ENCODE data around the gene ANO3. TPM values are rescaled to one million over a fixed set of nuclear protein-coding genes. Genes with fewer than 3 reads are reported as not detected.
A peak's percentile ranks its signal among the peaks of the same experiment; 100 is the strongest.

Gene ANO3
- total RNA-seq, 1 donor from 2014 or later: not detected

DNA sequence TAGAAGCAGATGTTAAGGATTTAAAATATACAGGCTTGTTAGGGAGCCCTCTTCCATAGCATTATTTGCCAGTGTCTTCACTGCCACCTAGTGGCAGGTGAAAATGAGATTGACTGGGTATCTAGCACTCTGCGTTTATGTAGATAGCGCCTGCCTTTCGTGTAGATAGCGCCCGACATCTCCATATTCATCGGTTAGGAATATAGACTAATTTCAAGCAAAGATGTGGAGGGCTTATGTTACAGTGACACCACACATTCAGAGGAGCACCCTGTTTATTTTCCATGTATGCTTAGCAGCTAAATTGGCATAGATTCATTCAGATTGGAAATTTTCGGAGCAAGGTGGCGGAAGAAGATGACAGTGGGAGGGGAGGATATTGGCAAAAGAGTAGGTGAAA lies 318.0 kb downstream of the ANO3 start:
- peak; percentile 69 for DNase-seq

DNA sequence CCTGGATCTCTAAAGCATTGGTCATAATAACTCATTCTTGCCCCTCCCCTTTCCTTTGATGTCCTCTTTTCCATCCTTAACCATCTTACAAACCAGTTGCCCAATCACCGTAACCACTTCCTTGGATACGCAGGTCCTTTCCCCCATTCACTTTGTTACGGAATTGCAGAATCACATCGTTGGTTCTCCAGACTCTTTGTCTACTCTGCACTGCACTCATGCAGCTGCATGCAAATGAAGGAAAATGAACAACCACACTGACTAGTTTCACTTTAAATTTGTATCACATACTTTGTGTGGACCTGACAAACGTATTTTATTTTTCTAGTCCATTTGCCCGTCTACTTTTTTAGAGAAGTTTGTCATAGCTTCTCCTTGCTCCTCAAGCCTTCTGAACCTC lies 320.0 kb downstream of the ANO3 start:
- no peak for DNase-seq

DNA sequence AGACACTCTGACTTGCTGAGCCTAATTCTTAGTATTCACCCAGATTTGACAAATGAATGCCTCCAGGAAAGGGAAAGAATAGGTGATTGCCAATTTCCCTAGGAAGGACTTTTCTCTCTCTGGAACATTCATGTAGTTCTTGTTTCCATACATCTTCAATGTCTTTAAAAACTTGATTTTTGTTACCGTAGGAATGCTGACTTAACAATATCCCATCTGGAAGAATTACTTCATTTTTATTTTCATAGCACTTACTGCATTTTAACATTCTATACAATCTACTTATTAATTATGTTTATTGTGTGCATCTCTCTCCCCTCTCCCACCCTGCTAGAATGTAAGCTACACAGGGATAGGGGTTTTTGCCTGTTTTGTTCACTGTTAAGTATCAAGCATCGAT lies 323.4 kb downstream of the ANO3 start:
- DNase-seq: no peak

DNA sequence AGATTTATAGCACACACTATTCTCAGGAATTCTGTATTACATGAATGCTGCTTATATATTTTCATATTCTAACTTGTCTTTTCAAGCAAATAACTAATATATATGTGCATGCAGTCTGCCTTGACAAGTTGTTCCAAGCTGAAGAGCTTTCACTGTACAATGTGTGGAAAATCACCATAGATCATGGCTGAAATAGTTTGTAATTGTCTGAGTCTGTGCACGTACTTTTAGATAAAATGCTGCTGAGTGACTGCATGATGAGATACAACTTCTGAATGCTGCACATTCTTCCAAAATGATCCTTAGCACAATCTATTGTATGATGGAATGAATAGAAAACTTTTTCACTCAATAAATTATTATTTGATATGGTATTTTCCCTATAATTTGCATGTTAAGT lies 331.0 kb downstream of the ANO3 start:
- DNase-seq: no peak

DNA sequence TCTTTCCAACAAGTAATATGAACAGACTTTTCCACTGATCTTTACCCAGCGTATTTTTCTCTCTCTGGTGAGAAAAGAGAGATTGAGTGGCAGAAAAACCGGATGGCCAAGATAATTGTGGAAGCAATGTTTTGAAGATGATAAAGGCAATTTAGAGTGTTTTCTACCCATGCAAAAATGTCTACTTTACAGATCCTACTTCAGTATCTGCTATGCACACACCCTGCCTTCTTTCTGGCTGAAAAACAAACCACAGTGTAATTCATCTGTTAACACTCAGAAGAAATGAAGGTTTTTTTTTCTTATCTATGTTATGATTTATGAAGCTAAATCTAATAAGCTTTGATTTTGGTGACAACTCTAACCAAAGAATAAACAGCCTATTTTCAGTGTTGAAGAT lies 333.1 kb downstream of the ANO3 start:
- DNase-seq: no peak

DNA sequence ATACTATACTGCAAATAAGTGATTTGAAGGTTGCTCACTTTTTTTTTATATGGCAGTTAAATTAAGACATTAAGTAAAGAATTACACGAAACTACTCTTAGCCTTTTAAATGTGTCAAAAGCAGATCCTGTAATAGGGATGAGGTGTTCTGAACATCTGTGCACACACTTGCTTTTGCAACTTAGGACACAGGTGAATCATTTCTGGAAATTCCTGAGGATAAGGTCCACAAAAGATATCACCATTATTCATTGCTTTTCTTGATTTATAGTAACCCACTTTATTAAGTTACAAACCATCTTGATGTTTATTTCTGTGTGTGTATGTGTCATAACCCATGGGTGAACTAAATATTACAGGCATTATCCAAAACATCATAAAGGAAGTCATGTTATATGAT lies 334.0 kb downstream of the ANO3 start:
- no peak for DNase-seq

DNA sequence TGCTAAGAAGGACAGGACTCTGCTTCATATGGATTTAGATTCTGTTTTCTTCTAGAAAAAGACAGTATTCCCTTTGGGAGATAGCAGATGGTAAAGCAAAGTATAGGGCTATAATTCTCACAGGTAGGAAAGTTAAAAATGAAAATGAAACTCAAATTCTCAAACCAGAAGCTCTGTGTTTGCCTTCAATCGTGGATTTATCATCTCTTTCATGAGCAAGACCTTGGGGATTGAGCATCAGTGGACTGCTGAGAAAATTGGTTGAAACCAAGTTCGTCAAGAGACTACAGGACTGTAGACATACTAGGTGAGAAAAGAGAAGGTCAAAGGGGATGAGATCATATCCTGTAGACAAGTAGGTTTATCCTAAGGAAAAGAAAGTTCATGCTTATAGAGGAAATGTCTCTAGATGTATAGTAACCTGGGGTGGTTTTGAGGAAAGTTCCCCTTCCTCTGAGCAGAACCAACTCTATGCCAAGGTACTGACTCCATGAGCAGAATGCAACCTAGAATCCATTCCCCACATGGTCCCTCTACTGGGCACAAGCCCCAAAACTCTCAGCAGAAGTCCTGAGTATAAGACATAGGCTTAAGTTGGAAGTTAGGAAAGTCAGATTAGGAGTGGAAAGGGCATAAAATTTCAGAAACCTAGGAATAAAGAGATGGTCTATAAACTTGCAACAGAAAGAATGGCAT lies 343.5 kb downstream of the ANO3 start:
- DNase-seq: no peak

DNA sequence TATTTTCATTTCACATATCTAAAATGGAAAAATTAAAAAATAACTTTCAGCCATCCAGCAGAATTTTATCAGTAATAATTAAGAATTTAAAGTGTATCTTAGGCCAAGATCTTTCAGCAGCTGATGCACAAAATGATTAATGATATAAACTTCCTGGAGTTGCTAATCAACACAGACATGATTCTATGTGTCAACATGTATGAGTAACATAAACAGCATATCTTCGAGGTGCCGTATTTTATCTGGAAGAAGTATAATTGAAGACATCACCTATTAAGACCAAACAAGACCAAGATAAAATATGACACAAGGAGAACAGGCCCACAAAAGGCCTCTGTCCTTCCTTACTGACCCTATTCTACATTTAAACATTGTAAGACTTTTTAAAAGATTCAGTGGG lies 344.7 kb downstream of the ANO3 start:
- no peak for DNase-seq

DNA sequence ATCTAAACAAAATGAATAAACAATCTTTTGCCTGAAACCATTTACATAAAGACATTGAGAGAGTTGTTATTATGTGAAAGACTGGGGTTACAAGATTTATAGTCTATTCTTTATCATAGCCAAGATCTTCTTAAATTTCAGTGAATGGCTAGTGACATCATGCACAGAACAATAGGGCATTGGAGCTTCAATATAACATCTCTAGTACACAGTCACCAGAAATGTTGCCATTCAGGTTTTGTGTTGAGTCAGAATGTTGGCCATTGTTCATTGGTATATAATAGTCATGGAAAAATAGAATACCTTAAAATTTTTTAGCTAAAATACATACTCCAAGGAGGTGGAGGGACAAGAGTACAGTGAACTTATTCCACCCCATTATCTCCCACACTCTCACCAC lies 345.6 kb downstream of the ANO3 start:
- no peak for DNase-seq

DNA sequence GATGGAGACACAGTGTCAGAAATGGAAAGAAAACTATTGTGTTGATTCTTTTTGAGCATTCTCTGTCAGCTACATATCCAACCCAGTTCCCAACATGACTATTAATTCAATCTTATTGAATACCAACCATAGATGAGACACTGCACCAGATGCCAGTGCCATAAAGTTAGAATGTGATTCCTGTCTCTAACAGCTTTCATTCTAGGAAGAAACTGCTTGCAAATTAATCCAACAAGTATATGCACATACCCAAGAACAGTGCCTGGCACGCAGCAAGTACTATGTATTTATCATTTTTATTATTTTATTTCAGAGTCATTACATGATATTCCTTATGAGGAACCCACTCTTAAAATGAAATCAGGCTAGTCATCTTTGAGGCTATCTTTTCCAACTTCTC lies 355.4 kb downstream of the ANO3 start:
- DNase-seq: no peak

DNA sequence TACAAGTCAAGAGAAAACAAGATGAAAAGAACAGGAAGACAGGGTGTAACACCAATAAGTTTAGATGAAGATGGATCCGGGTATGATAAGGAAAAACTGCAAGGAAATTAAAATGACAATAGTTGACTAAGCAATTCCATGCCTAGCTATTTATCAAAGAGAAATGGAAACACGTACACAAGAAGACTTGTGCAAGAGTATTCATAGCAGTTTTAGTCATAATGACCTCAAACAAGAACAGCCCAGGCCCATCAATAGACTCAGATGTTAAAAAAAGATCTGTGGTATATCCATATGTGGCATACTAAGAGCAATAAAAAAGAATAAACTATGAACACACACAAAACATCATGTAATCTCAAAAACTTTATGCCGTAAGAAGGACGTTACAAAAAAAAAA lies 356.8 kb downstream of the ANO3 start:
- no peak for DNase-seq

DNA sequence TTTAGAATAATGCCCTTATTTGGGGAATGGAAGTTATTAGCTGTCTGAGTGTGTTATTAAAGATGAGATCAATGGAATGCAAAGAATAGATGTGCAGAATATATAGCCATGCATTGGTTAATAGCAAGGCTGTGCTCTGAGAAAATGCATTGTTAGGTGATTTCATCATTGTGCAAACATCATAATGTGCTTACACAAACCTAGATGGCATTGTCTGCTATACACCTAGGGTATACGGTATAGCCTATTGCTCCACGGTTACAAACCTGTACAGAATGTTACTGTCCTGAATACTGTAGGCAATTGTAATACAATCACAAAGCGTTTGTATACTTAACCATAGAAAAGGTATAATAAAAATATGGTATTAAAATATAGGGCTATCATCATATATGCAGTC lies 364.4 kb downstream of the ANO3 start:
- no peak for DNase-seq

DNA sequence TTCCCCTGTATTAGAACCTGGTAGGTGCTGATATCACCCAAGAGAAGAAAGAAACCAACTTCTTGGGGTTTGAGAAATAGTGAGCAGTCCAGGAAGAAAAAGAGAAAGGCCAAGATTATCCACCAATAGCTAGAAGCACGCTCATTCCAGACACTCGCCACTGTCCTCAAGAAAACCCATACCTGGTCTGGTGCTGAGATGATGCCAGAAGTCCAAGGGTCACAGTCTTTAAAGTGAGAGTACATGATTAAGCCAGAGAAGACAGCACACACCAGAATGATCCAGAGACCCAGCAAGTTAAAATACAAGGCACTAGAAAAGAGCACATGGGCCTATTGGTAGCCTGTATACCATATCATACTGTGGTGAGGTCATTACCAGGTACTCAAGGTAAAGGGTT lies 366.3 kb downstream of the ANO3 start:
- no peak for DNase-seq

DNA sequence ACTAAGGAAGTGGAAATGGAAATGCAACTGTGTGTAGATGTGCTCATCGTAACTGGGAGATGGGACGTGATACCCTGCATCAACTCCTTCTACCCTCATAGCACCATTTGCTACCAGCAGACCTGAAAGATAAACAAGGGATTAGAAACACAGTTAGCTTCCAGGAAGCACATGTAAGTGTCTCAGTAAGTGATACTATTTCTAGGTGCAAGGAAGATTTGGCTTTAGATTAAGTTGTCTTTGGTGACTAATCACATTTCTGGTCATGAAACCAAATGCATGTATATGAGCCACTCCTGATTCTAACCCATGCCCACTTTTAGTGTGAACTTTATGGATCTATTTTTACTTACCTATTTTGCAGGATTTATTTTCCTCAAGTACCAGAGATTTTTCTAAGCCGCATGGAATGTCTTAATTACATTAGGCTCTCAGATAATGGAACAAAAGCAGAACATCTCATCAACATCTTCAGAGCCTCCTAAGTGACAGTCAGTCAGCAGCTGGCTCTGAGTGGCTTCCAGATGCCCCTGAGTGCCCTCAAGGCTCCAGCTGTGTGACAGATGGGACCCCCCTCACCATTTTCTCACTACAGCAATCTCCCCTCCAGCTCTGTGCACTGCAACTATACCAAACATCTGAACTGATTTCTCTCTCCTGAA lies 368.8 kb downstream of the ANO3 start:
- no peak for DNase-seq

DNA sequence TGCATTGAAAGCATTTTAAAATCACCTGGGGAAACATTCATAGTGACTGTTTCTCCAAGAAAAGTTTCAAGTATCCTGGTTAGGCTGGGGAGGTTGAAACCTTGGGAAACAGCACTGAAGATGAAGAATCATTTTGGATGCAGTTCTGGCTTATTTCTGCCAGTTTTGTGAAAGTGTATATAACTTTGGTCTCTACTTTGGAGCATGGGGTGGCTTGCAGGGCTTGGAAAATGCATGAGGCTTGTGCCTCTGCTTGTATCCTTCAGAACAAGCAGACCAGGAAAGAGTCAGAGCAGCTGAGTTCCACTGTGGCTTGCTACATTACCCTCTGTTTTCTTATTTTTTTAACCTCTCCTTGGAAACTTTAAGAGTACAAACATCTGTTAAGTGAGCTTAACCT lies 370.5 kb downstream of the ANO3 start:
- DNase-seq: no peak

DNA sequence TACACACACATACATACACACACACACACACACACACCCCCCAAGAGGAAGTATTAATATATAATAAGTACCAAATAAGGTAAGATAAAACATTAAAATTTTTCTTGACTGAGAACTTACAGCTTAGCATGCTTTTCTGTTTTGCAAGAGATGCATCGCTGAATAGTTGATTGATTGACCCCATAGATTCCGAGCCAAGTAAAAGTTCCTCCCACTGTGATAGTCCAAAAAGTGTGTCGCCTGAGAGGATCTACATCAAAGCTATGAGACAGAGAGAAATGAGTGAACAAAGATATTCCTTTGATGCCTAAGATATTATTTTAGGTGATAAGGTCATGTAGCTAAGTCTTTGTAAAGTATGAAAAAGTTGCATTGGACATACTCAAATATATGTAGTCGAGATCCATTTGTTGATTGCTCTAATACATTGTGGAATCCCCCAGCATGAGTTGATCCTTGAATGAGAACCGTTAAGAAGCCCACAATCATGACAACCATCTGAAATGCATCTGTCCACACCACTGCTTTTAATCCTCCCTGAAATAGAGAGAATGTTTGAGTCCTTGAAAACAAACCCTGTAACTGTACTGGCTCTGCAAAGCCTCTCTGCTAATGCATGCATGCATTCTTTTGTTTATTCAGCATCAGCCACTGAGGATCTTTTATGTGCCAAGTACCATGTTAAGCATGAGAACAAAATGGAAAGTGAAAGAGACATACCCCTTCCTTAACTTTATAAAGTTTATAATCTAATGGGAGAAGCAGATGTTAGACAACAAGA lies 371.7 kb downstream of the ANO3 start:
- DNase-seq: no peak

DNA sequence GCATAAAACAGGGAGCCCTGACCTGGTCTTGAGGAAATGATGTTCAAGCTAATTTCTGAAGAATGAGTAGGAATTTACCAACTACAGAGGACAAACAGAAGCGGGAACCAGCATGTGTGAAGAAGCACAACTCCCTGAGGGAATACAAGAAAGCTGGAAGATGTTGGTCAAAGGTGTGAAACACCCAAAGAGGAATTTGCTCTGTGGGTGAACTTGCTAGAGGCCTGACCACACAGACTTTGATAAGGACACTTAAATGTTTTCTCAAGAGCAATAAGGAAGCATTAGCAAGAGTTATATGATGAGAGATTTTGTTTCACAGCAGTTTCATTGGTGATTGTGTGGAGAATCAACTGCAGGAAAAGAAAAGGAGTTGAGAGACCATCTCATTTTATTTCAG lies 372.3 kb downstream of the ANO3 start:
- no peak for DNase-seq

DNA sequence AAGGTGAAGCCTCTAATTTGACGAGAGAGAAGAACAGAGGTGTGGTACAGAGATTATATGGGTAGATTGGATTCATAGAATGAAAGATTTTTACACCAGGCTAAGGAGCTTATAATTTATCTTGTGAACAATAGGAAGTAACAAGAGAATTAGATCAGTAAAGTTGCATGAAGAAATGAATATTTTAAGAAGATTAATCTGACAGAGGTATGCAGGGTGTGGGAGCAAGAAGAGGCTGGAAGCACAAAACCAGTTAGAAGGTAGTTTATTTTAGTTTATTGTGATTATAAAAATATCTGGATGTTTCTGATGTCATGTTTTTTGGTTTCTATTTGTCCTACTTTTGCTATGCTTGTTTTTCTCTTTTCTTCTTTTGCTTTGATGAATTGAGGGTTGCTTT lies 374.3 kb downstream of the ANO3 start:
- no peak for DNase-seq

DNA sequence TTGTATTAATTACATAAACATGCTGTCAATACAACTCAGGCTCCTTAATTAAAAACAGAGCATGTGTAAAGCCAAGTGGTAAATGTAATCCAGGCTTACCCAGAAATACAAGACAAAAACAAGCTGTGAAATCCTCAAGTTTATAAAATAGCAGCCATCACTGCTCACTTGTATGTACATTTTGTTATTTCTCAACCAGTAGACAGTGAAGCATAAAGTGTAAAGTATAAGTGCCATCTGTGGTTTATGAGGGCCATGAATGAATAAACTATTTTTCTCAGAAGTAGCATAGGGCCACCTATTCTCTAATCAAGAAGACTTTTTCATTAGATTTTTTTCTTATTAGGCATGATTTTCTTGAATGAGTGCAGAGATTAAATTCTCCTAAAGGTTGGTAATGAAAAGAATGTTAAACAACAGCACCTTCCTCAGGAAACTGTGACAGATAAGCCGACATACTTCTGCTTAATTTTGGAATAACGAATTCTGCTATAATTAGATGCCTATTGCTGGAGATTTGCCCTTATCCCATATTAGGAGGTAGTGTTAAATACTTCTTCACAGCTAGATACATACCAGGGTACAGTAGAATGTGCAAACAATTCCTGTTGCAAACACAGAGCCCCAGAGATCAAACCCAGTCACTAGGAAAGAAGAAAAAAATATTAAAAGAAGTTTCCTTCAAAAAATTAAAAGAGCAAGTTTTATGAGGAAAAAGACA lies 377.0 kb downstream of the ANO3 start:
- DNase-seq: no peak

DNA sequence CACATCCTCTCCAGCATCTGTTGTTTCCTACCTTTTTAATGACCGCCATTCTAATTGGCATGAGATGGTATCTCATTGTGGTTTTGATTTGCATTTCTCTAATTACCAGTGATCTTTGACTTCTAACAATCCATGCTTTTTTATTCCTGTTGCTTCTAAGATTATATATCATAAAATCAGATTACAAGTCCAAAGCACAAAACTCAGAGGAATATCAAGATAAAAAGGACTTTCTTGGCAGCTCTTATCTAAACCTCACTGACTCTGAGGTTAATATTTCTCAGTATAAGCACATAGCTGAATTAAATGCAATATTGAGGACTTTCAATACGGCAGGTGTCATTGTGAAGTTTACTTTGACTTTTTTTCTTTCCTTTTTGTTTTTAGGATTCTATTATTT lies 378.6 kb downstream of the ANO3 start:
- no peak for DNase-seq

DNA sequence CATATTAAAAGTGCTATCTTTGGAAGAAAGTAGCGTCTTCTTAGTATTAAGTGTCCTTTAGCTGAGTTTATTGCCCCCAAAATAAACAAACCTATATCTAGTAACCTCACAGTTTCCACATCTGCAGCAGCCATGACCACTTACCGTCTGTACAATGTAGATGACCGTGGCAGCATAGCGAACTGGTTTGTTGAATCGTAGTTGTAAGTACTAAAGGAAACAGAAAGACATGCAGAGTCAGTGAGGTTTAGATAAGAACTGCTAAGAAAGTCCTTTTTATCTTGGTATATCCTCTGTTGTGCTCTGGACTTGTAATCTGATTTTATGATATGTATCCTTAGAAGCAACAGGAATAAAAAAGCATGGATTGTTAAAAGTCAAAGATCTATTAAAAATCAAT lies 380.6 kb downstream of the ANO3 start:
- no peak for DNase-seq
